Loucy (cell line): Measurements from ENCODE around the gene EZR.

Source experiments
- H2AFZ ChIP-seq: fragments of 200-600 bp; sonication (generic); 2 replicates; pipeline ENCODE4 v1.6.0; 2016; ENCODE audit warnings: antibody characterized with exemption, mild to moderate bottlenecking, low read length, moderate library complexity
- H3F3A ChIP-seq: fragments of 200-600 bp; 2 replicates; pipeline ENCODE4 v1.6.0; 2016; ENCODE audit warnings: antibody characterized with exemption, low read depth, mild to moderate bottlenecking
- H3K27me3 ChIP-seq: fragments of 200-600 bp; sonication (generic); 2 replicates; pipeline ENCODE4 v1.6.1; 2014; ENCODE audit warnings: low read length, mild to moderate bottlenecking; ENCODE audit not compliant: insufficient read depth, poor library complexity, severe bottlenecking
- H3K36me3 ChIP-seq: fragments of 200-600 bp; sonication (generic); 2 replicates; pipeline ENCODE4 v1.6.1; 2016; ENCODE audit warnings: low read length; ENCODE audit not compliant: insufficient read depth
- H3K4me1 ChIP-seq: fragments of 200-600 bp; sonication (generic); 2 replicates; pipeline ENCODE4 v1.5.1; 2014; ENCODE audit warnings: low read length, mild to moderate bottlenecking; ENCODE audit not compliant: insufficient read depth, poor library complexity, severe bottlenecking
- H3K4me2 ChIP-seq: fragments of 200-600 bp; sonication (generic); 2 replicates; pipeline ENCODE4 v1.6.0; 2014; ENCODE audit warnings: antibody characterized with exemption, low read length, low read depth, mild to moderate bottlenecking; ENCODE audit not compliant: poor library complexity, severe bottlenecking
- H3K4me3 ChIP-seq: fragments of 200-600 bp; sonication (generic); 2 replicates; pipeline ENCODE4 v1.5.1; 2014; ENCODE audit warnings: low read length, mild to moderate bottlenecking, mixed read lengths; ENCODE audit not compliant: poor library complexity, severe bottlenecking
- H3K79me2 ChIP-seq: fragments of 200-600 bp; sonication (generic); 2 replicates; pipeline ENCODE4 v1.6.1; 2014; ENCODE audit warnings: low read length; ENCODE audit not compliant: insufficient read depth
- H3K9ac ChIP-seq: fragments of 200-600 bp; sonication (generic); 2 replicates; pipeline ENCODE4 v1.6.0; 2014; ENCODE audit warnings: mild to moderate bottlenecking, low read depth, low read length, moderate library complexity; ENCODE audit not compliant: poor library complexity, severe bottlenecking
- H3K9me2 ChIP-seq: fragments of 200-600 bp; sonication (generic); replicated peaks from 2 replicates; pipeline ENCODE4 v1.6.1; 2016; ENCODE audit warnings: low read depth, low read length, mixed read lengths
- H3K9me3 ChIP-seq: fragments of 200-600 bp; sonication (generic); 2 replicates; pipeline ENCODE4 v1.6.1; 2014; ENCODE audit warnings: mild to moderate bottlenecking, antibody characterized with exemption, low read length, low read depth; ENCODE audit not compliant: insufficient read depth
- H4K20me1 ChIP-seq: fragments of 200-600 bp; sonication (generic); 2 replicates; pipeline ENCODE4 v1.6.0; 2014; ENCODE audit warnings: antibody characterized with exemption, low read length, mild to moderate bottlenecking; ENCODE audit not compliant: insufficient read depth, poor library complexity, severe bottlenecking
- CTCF ChIP-seq: fragments of 200-600 bp; sonication (generic); conservative IDR thresholded peaks from 2 replicates; pipeline ENCODE4 v1.5.1; 2014; ENCODE audit warnings: mild to moderate bottlenecking, antibody characterized with exemption, low read length
- EZH2phosphoT487 ChIP-seq: fragments of 200-600 bp; IDR thresholded peaks from 2 replicates; pipeline ENCODE4 v1.6.1; 2018; ENCODE audit warnings: antibody characterized with exemption, mild to moderate bottlenecking, moderate library complexity, borderline replicate concordance

Gene EZR

GRCh38 chr6:158756126-158756525, 63.0 kb downstream of the EZR start:
- Histone ChIP-seq H3K9ac (no peak overlapping the region), H3F3A (no peaks in the 10 kb centered on the region), H3K4me3 (no peak overlapping the region), H3K9me3 (no peaks in the 10 kb centered on the region), H3K27me3 (no peaks in the 10 kb centered on the region), H3K9me2 (no peaks in the 10 kb centered on the region), H4K20me1 (no peaks in the 10 kb centered on the region), H3K36me3 (no peaks in the 10 kb centered on the region), H3K4me2 (no peak overlapping the region), H3K4me1 (no peaks in the 10 kb centered on the region), H2AFZ (no peak overlapping the region), H3K79me2 (no peaks in the 10 kb centered on the region)
- no peak for TF ChIP-seq EZH2phosphoT487

- H3K9me2 ChIP-seq: no peaks in the 10 kb centered on the region
- H3K9me3 ChIP-seq: no peaks in the 10 kb centered on the region
- no peaks in the 10 kb centered on the region for H3K4me1 ChIP-seq
- no peak overlapping the region for H2AFZ ChIP-seq
- H3K9ac ChIP-seq: no peak overlapping the region
- H3K4me3 ChIP-seq: no peak overlapping the region
- H4K20me1 ChIP-seq: no peaks in the 10 kb centered on the region
- no peaks in the 10 kb centered on the region for H3K27me3 ChIP-seq
- TF ChIP-seq CTCF: no peak
- no peak for TF ChIP-seq EZH2phosphoT487
- no peaks in the 10 kb centered on the region for H3F3A ChIP-seq
- H3K36me3 ChIP-seq: no peaks in the 10 kb centered on the region
- H3K4me2 ChIP-seq: no peak overlapping the region
- H3K79me2 ChIP-seq: no peaks in the 10 kb centered on the region
Measured at GRCh38 chr6:158755636-158756035, 63.5 kb downstream of the EZR start.

GRCh38 chr6:158754738-158755137, 64.4 kb downstream of the EZR start:
- no peaks in the 10 kb centered on the region for H3F3A ChIP-seq
- H3K9ac ChIP-seq: no peak overlapping the region
- TF ChIP-seq CTCF (no peak), EZH2phosphoT487 (no peak)
- H3K36me3 ChIP-seq: no peaks in the 10 kb centered on the region
- no peak overlapping the region for H2AFZ ChIP-seq
- H3K9me2 ChIP-seq: no peaks in the 10 kb centered on the region
- H3K4me3 ChIP-seq: no peak overlapping the region
- H3K4me1 ChIP-seq: no peaks in the 10 kb centered on the region
- no peaks in the 10 kb centered on the region for H4K20me1 ChIP-seq
- H3K9me3 ChIP-seq: no peaks in the 10 kb centered on the region
- H3K27me3 ChIP-seq: no peaks in the 10 kb centered on the region
- H3K79me2 ChIP-seq: no peaks in the 10 kb centered on the region
- H3K4me2 ChIP-seq: no peak overlapping the region

- no peaks in the 10 kb centered on the region for H3K36me3 ChIP-seq
- no peak overlapping the region for H2AFZ ChIP-seq
- no peaks in the 10 kb centered on the region for H3F3A ChIP-seq
- no peaks in the 10 kb centered on the region for H3K9me2 ChIP-seq
- H3K27me3 ChIP-seq: no peaks in the 10 kb centered on the region
- no peaks in the 10 kb centered on the region for H3K9me3 ChIP-seq
- no peak overlapping the region for H3K4me3 ChIP-seq
- H4K20me1 ChIP-seq: no peaks in the 10 kb centered on the region
- no peak overlapping the region for H3K9ac ChIP-seq
- H3K79me2 ChIP-seq: no peaks in the 10 kb centered on the region
- no peak for TF ChIP-seq CTCF
- TF ChIP-seq EZH2phosphoT487: no peak
- no peaks in the 10 kb centered on the region for H3K4me1 ChIP-seq
- no peak overlapping the region for H3K4me2 ChIP-seq
Measured at GRCh38 chr6:158753811-158754210, 65.4 kb downstream of the EZR start.
